ENCODE results near the gene WDR86. TPM values are rescaled to one million over a fixed set of nuclear protein-coding genes. Genes with fewer than 3 reads are reported as not detected.

Gene WDR86
- total RNA-seq, 1 experiment from 2014 or later: not detected

DNA sequence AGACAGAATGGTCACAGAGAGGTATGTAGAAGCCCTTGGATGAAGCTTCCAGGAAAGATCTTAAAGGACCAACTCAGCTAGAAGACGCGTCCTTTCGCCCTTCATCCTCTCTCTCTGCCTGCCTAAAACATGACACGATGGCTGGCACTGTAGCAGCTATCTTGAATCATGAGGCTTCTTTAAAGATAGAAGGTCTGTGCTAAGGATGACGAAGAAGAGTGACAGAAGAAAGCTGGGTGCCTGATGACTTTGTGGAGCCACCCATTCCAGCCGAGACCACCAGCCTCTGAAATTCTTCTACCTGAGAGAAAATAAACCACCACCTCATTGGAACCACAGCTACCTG is 25.5 kb downstream of the WDR86 start (continued):
- TF ChIP-seq CEBPB (IDR thresholded peaks at IDR 0.05; ENCODE audit: low read depth): no peak
- TF ChIP-seq YY1 (IDR thresholded peaks at IDR 0.05; ENCODE audit: extremely low read depth, insufficient replicate concordance, low read depth, low read length): no peak
- no peak for TF ChIP-seq CBX3 (IDR thresholded peaks at IDR 0.05; ENCODE audit: low read depth)
- TF ChIP-seq EZH2phosphoT487 (IDR thresholded peaks at IDR 0.05; ENCODE audit: borderline replicate concordance): no peak

DNA sequence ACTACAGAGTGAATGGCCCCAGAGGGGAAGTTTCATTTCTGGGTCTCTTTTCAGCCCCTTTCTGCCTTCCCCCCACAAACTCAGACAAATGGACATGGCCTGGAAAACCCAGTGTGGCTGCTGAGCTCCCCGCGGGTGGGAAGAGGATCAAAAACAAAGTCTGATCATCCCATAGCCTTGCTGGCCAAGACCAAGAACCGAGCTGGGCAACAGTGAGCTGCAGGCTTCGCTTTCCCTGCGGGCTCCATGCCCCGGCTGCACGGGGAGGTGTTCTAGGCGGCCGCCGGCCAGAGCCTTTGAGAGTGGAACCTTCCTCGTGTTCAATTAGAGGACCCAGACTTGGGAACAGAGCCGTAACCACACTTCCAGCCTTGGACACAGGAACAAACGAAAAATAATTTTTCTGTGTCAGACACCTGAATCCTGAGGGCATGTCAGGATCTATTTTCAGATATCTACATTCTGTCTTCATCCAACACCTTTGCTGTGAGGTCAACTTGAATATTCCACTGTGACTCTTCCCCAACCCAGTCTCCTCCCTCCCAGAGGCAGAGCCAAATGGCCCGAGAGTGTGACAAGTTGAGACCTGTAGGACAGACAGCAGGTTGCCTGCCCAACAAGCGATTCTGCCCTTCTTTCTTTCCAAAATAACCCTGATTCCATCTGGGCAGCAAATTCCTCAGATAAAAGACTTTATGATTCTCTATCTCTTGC is 26.0 kb downstream of the WDR86 start:
- Histone ChIP-seq H3K4me1 (ENCODE audit: control insufficient read depth in 1 of 2, insufficient read depth in 2 of 2, low read length in 2 of 2) (peaks cover 6 to 7% of the 10 kb centered on the region in 2 experiments; a peak in 2 of 4 replicates), H4K20me1 (ENCODE audit: insufficient read depth) (no peaks in the 10 kb centered on the region), H3K4me2 (ENCODE audit: low read length) (no peak overlapping the region), H3K79me2 (ENCODE audit: insufficient read depth, low read length) (no peaks in the 10 kb centered on the region), H3K9ac (ENCODE audit: low read length) (no peak overlapping the region), H3K9me2 (ENCODE audit: insufficient read depth) (no peaks in the 10 kb centered on the region), H3K9me3 (ENCODE audit: control insufficient read depth in 1 of 2, insufficient read depth in 1 of 2, low read depth in 1 of 2, low read length in 2 of 2) (no peaks in the 10 kb centered on the region), H3K4me3 (replicated peaks in 1 of 2; ENCODE audit: low read depth in 1 of 2, low read length in 2 of 2) (no peak overlapping the region), H2AFZ (ENCODE audit: low read depth, low read length, poor library complexity, severe bottlenecking) (no peak overlapping the region), H3K27ac (ENCODE audit: low read depth, low read length) (no peak overlapping the region), H3K27me3 (ENCODE audit: insufficient read depth, low read length) (no peaks in the 10 kb centered on the region), H3K36me3 (ENCODE audit: control insufficient read depth in 1 of 2, insufficient read depth in 2 of 2, low read length in 2 of 2) (no peaks in the 10 kb centered on the region)
- BruUV-seq (replicated peaks): no TSS peak
- TF ChIP-seq EZH2 (IDR thresholded peaks at IDR 0.05): no peak
- TF ChIP-seq SRF (IDR thresholded peaks at IDR 0.05; ENCODE audit: low read depth): no peak
- TF ChIP-seq EGR1 (IDR thresholded peaks at IDR 0.05; ENCODE audit: low read depth): no peak
- TF ChIP-seq FOSL1 (IDR thresholded peaks at IDR 0.05; ENCODE audit: low read depth): no peak
- TF ChIP-seq CEBPB (IDR thresholded peaks at IDR 0.05; ENCODE audit: low read depth): no peak
- no peak for TF ChIP-seq TCF7L2 (IDR thresholded peaks at IDR 0.05; ENCODE audit: borderline replicate concordance, extremely low read depth, insufficient read depth, insufficient read length)
- no peak for TF ChIP-seq CBX3 (IDR thresholded peaks at IDR 0.05; ENCODE audit: low read depth)
- intact Hi-C loops (cut with micrococcal nuclease): no loop called here
- RAD21 ChIA-PET (ENCODE audit: low non-redundant PET in 1 of 2, low total read pairs in 2 of 2, uncharacterized antibody in 2 of 2, unreplicated experiment in 2 of 2): no interaction called here
- CTCF ChIA-PET: no interaction called here
- ATAC-seq (no peak), DNase-seq (ENCODE audit: low read depth, low spot score) (no peak)
- POLR2A ChIA-PET: no interaction called here

All from HCT116 (cell line).